Fibroblast of the aortic adventitia (primary cell): ENCODE results near the gene OTX1. TPM values are rescaled to one million over a fixed set of nuclear protein-coding genes. Genes with fewer than 3 reads are reported as not detected.
"Not testable (repeated sequence)": the region's sequence is repeated elsewhere in the genome, so short reads cannot be mapped to it uniquely, and the experiment has no call there.

Experiments used
- DNase-seq: peaks from one replicate; pipeline ENCODE4 v3.0.0-alpha.2; 2010; ENCODE audit warnings: low read depth
- H3K4me3 ChIP-seq: 2 replicates; pipeline ENCODE4 v1.5.1; 2011; ENCODE audit warnings: low read depth, mild to moderate bottlenecking, control low read depth, low read length, moderate library complexity
- total RNA-seq: library from RNA; depleted of rRNA; stranded (reverse); fragments of >200 nt; gene quantifications from 2 replicates; pipeline ENCODE4 v1.2.3, GENCODE V29; 2012; ENCODE audit warnings: low replicate concordance
- TF ChIP-seq, protein P1 (sequence below): IDR thresholded peaks from 2 replicates; pipeline ENCODE4 v1.5.1; 2011; ENCODE audit warnings: mild to moderate bottlenecking, low read length, control low read depth, inconsistent platforms; ENCODE audit not compliant: insufficient read depth

OTX1 gene
- total RNA-seq, 1 donor: 0.27 TPM

DNA sequence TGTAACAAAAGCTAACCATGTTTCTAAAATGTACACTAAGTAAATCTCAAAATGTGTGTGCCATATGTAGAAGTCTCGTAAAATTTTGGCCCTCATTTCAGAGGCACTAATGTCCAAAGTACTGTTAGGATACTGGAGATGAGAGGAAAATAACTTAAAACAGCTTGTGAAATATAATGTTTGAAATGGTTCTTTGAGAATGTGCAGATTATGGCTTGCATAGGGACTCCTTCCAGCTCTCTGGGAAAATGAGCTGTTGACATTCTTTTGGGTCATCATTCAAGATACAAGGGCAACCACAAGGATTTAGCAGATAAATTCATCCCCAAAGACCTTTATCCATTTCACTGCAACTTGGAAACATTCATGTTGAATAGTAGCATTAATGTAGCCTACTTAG is 38.1 kb upstream of the OTX1 start:
- peak; percentile 40 for DNase-seq
- no peak overlapping the region for H3K4me3 ChIP-seq
- TF ChIP-seq, protein P1, sequence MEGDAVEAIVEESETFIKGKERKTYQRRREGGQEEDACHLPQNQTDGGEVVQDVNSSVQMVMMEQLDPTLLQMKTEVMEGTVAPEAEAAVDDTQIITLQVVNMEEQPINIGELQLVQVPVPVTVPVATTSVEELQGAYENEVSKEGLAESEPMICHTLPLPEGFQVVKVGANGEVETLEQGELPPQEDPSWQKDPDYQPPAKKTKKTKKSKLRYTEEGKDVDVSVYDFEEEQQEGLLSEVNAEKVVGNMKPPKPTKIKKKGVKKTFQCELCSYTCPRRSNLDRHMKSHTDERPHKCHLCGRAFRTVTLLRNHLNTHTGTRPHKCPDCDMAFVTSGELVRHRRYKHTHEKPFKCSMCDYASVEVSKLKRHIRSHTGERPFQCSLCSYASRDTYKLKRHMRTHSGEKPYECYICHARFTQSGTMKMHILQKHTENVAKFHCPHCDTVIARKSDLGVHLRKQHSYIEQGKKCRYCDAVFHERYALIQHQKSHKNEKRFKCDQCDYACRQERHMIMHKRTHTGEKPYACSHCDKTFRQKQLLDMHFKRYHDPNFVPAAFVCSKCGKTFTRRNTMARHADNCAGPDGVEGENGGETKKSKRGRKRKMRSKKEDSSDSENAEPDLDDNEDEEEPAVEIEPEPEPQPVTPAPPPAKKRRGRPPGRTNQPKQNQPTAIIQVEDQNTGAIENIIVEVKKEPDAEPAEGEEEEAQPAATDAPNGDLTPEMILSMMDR: no peak

DNA sequence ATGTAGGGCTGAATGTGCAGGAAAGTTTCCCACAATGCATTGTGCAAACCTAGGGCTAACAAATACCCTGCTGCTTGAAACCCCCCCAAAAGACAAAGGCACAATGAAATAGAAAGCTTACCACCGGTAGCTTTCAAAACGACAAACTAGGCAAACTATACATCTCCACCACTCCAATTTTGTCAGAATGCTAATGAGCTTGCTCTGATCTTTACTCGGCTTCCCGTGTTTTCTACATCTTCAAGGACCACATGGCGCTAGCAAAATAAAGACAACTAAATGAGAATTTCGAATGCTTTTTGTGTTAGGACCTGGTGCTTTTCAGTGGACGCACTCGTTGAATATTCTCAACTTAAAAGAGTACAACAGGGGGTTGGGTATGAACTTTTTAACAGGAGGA is 37.2 kb upstream of the OTX1 start:
- no peak overlapping the region for H3K4me3 ChIP-seq
- TF ChIP-seq, protein P1: no peak
- DNase-seq: no peak

DNA sequence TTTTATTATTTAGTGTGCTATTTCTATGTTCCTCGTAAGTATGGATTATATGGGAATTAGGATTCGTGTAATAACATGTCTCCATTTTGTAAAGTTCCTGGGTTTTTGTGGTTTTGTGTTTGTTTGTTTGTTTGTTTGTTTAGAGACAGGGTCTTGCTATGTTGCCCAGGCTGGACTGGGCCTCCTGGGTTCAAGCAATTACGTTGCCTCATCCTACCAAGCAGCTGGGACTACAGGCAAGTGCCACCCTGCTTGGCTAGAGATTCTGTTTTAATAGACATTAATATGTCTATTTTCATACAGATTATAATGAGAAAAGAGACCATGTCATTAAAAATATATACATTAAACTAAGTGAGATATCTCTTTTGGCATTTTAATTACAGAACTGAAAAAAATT is 35.2 kb upstream of the OTX1 start:
- H3K4me3 ChIP-seq: no peak overlapping the region
- TF ChIP-seq, protein P1: no peak
- DNase-seq: no peak

DNA sequence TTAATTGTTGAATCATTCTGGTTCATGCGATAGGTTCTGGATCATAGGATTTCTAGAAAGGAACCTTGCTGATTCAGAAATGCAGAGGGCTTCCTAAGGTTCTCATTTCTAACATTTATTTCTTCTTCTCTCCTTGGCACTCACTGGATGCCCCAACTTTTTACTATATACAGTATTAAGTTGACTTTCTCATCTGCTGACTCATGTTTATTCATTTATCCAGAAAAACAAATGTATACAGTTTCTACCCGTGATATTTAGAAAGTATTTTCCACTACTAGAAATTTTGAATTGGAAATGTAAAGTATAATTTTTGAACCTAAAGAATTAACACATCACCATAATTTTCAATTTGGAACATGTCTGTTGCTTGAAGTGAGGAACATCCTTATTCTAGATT is 32.2 kb upstream of the OTX1 start:
- no peak for DNase-seq
- TF ChIP-seq, protein P1: no peak
- no peak overlapping the region for H3K4me3 ChIP-seq

DNA sequence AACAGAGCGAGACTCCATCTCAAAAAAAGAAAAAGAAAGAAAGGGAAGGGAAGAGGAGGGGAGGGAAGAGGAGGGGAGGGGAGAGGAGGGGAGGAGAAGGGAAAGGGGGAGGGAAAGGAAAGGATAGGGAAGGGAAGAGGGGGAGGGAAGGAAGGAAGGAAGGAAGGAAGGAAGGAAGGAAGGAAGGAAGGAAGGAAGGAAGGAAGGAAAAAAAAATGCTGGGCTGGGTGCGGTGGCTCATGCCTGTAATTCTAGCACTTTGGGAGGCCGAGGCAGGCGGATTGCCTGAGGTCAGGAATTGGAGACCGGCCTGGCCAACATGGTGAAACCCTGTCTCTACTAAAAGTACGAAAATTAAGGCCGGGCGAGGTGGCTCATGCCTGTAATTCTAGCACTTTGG is 30.9 kb upstream of the OTX1 start:
- H3K4me3 ChIP-seq: not testable (repeated sequence)

DNA sequence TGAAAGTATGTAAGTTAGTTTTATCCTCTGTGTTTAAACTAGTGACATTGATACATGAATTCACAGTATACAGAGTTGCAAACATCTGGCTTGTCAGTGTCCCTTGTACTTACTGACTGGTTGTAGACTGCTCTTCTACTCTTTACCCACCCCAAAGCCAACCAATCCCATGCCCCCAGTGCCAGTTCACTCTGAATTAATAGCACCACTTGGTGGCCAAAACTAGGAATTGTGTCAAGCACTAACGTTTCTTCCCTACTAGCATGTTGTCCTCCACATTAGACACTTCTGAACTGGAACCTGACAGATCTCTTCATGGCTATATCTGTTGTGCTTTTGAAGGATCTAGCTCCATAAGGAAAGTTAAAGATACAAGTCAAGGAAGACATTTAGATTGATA is 27.2 kb upstream of the OTX1 start:
- TF ChIP-seq, protein P1: peak; percentile 36
- DNase-seq: peak; percentile 30
- H3K4me3 ChIP-seq: no peak overlapping the region

More for the DNA sequence above, 30.9 kb upstream of the OTX1 start:
- DNase-seq: not testable (repeated sequence)

DNA sequence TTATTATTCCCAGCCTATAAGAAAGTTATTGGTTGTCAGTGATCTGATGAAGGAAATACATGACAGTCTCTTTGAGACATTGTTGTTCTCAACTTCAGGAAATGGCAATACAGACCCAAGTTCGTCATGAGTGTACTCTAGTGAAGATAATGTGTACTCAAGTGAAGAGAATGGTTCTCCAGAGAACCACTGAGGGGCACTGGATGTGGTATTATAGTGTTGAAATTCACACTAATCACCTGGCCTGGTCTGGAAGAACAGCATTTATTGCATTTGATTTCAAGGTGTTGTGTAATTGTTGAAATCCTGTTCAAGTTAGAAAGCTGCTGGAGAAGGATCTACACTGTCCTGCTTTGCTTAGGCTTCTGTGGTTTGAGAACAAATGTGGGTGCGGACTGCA is 23.4 kb upstream of the OTX1 start:
- no peak for DNase-seq
- no peak overlapping the region for H3K4me3 ChIP-seq
- TF ChIP-seq, protein P1: no peak
